PC-9 (cell line): Measurements from ENCODE around the gene RBMS3. TPM values are rescaled to one million over a fixed set of nuclear protein-coding genes. Genes with fewer than 3 reads are reported as not detected.

Experiments used
- BruUV-seq: library from RNA; stranded (reverse); fragments of 400-500 nt; replicated peaks from 2 replicates; lab custom pipeline; 2021; lab: Mats Ljungman, UMichigan
- CTCF ChIA-PET: fragments of 300-600 bp; sonication (Branson Sonifier 250); formaldehyde crosslinking; loops from one replicate; lab custom pipeline; 2022; ENCODE audit warnings: antibody characterized with exemption; lab: Charles Lee
- POLR2A ChIA-PET: fragments of 300-600 bp; sonication (Branson Sonifier 250); formaldehyde crosslinking; loops from one replicate; lab custom pipeline; 2022; ENCODE audit warnings: antibody characterized with exemption; ENCODE audit not compliant: unreplicated experiment; lab: Charles Lee
- DNase-seq, 2 experiments: peaks; one replicate each; pipeline versions ENCODE4 v3.0.0 to v3.0.0-alpha.2; 2015 to 2022; ENCODE audit warnings: mixed read lengths in 1 of 2
- H2AFZ ChIP-seq: fragments of 200-600 bp; sonication (generic); 2 replicates; pipeline ENCODE4 v1.8.1; 2017; ENCODE audit warnings: antibody characterized with exemption
- H3F3A ChIP-seq: fragments of 200-600 bp; sonication (generic); 2 replicates; pipeline ENCODE4 v1.8.1; 2017; ENCODE audit warnings: antibody characterized with exemption, mild to moderate bottlenecking, low read depth; ENCODE audit not compliant: insufficient read depth
- H3K27ac ChIP-seq: fragments of 200-600 bp; sonication (generic); 2 replicates; pipeline ENCODE4 v1.6.1; 2016; ENCODE audit warnings: mixed run types
- H3K27me3 ChIP-seq: fragments of 200-600 bp; sonication (generic); 2 replicates; pipeline ENCODE4 v1.6.1; 2016; ENCODE audit warnings: low read depth, mixed run types; ENCODE audit not compliant: insufficient read depth
- H3K36me3 ChIP-seq: fragments of 200-600 bp; sonication (generic); 2 replicates; pipeline ENCODE4 v1.6.1; 2016; ENCODE audit warnings: low read depth, mixed run types
- H3K4me1 ChIP-seq: fragments of 200-600 bp; sonication (generic); replicated peaks from 2 replicates; pipeline ENCODE4 v1.6.1; 2016; ENCODE audit warnings: mixed run types; ENCODE audit not compliant: insufficient read depth
- H3K4me2 ChIP-seq: fragments of 200-600 bp; sonication (generic); 2 replicates; pipeline ENCODE4 v1.6.1; 2017; ENCODE audit warnings: mixed run types
- H3K4me3 ChIP-seq: fragments of 200-600 bp; sonication (generic); 2 replicates; pipeline ENCODE4 v1.6.1; 2016; ENCODE audit warnings: mixed run types
- H3K79me2 ChIP-seq: fragments of 200-600 bp; sonication (generic); 2 replicates; pipeline ENCODE4 v1.6.1; 2017; ENCODE audit warnings: low read depth, mixed run types
- H3K9me2 ChIP-seq: fragments of 200-600 bp; sonication (generic); 2 replicates; pipeline ENCODE4 v1.8.1; 2017; ENCODE audit warnings: mild to moderate bottlenecking; ENCODE audit not compliant: insufficient read depth
- H3K9me3 ChIP-seq: fragments of 200-600 bp; sonication (generic); 2 replicates; pipeline ENCODE4 v1.8.1; 2016; ENCODE audit warnings: low read depth; ENCODE audit not compliant: insufficient read depth
- H4K20me1 ChIP-seq: fragments of 200-600 bp; sonication (generic); 2 replicates; pipeline ENCODE4 v1.8.1; 2017; ENCODE audit not compliant: insufficient read depth
- EZH2 ChIP-seq: fragments of 200-600 bp; sonication (generic); IDR thresholded peaks from 2 replicates; pipeline ENCODE4 v1.8.0; 2017; ENCODE audit warnings: antibody characterized with exemption, low read depth
- intact Hi-C: fragments of 100-400 bp; cut with micrococcal nuclease; formaldehyde crosslinking; loops from one replicate; pipeline ENCODE4 v1.10.0; 2022; ENCODE audit not compliant: unreplicated experiment
- total RNA-seq: library from RNA; stranded (reverse); gene quantifications from 2 replicates; pipeline ENCODE4 v1.2.3, GENCODE V29; 2021
- TF ChIP-seq, protein P1 (sequence below): fragments of 200-600 bp; sonication (generic); conservative IDR thresholded peaks from 2 replicates; pipeline ENCODE4 v1.6.1; 2017; ENCODE audit warnings: mixed run types, antibody characterized with exemption, mild to moderate bottlenecking, moderate library complexity

RBMS3 gene
- total RNA-seq, 1 experiment from 2014 or later, result 3.5 TPM

DNA sequence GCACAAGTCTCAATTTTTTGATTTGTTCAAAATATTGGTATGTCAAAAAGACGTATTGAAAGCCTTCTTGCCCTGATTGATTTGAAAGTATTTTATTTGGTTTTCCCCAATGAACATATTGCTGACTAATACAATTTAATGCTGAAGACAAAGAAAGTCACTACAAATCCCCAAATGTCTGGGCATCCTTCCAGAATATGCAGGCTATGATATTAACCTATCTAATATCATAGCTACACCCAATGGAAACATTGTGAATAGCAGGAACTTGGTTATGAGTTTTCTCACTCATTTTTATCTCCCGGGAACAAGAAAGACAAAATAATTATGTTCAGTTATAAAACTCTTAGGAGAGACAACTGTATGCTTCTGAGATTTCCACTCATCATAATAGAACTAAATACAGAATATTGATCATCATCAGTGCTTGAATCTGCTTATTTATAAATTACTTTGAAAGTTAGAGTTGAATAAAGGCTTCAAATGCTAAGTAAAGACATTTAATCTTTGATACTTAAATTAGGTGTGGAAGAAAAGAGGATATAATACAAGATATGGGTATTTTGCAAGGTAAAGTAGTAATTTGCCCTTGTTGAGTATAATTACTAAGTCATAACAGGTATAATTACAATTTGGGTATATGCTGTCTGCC, 483.9 kb downstream of the RBMS3 start:
- no peaks in the 10 kb centered on the region for H3K36me3 ChIP-seq
- H3K4me3 ChIP-seq, result no peak overlapping the region
- H3K9me3 ChIP-seq, result no peaks in the 10 kb centered on the region
- peak; percentile 11 to 43 for DNase-seq
- H3K27me3 ChIP-seq, result no peaks in the 10 kb centered on the region
- no peaks in the 10 kb centered on the region for H3F3A ChIP-seq
- no peaks in the 10 kb centered on the region for H4K20me1 ChIP-seq
- no peak overlapping the region for H3K27ac ChIP-seq
- H3K9me2 ChIP-seq, result 0 out of 2 replicates have a peak, but pooled peaks cover 4% of the 10 kb centered on the region
- H3K4me2 ChIP-seq, result no peak overlapping the region
- TF ChIP-seq, protein P1, sequence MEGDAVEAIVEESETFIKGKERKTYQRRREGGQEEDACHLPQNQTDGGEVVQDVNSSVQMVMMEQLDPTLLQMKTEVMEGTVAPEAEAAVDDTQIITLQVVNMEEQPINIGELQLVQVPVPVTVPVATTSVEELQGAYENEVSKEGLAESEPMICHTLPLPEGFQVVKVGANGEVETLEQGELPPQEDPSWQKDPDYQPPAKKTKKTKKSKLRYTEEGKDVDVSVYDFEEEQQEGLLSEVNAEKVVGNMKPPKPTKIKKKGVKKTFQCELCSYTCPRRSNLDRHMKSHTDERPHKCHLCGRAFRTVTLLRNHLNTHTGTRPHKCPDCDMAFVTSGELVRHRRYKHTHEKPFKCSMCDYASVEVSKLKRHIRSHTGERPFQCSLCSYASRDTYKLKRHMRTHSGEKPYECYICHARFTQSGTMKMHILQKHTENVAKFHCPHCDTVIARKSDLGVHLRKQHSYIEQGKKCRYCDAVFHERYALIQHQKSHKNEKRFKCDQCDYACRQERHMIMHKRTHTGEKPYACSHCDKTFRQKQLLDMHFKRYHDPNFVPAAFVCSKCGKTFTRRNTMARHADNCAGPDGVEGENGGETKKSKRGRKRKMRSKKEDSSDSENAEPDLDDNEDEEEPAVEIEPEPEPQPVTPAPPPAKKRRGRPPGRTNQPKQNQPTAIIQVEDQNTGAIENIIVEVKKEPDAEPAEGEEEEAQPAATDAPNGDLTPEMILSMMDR, result peak; percentile 62
- TF ChIP-seq EZH2, result no peak
- H2AFZ ChIP-seq, result no peak overlapping the region
- H3K4me1 ChIP-seq, result no peaks in the 10 kb centered on the region
- POLR2A ChIA-PET, result no interaction called here
- CTCF ChIA-PET, result interaction anchor here (0.6 kb wide), 2 partner anchors 1087 to 1097 kb away, joined by 3 to 5 read pairs; no protein-coding TSS in a partner anchor
- H3K79me2 ChIP-seq, result no peaks in the 10 kb centered on the region
- no TSS peak for BruUV-seq
- intact Hi-C loops, result loop anchor here (2.0 to 10.0 kb wide), 3 partner anchors 484 to 1097 kb away; partner anchors contain the start of gene RBMS3

DNA sequence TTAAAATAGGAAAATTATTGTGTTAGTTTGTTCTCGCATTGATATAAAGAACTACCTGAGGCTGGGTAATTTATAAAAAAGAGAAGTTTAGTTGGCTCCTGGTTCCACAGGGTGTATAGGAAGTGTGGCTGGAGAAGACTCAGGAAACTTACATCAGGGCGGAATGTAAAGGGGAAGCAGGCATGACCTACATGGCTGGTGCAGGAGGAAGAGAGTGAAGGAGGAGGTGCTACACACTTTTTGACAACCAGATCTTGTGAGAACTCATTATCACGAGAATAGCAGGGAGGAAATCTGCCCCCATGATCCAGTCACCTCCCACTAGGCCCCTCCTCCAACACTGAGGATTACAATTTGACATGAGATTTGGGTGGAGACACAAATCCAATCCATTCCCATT, 490.7 kb downstream of the RBMS3 start:
- POLR2A ChIA-PET, result no interaction called here
- TF ChIP-seq EZH2, result no peak
- TF ChIP-seq, protein P1, result no peak
- H3K9me3 ChIP-seq, result no peaks in the 10 kb centered on the region

DNA sequence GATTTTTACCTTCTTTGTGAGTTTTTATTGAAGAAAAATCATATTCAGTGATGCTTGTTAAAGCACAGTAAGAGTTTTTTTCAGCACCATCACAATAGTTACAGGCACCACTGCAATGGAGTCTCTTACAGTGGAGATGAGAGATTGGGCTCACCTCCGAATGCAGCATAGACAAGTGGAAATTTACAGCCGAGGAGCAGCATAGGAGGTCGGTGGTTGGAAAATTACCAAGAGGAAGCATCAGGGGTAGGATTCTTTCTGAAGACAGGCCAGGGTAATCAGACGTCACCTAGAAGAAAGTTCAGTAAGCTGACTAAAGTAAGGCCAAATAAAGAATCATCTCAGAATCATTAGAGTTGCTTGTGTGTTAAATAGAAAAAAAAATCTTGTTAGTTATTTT, 491.6 kb downstream of the RBMS3 start:
- TF ChIP-seq EZH2, result no peak
- TF ChIP-seq, protein P1, result no peak
- Histone ChIP-seq H3K9me2 (0 out of 2 replicates have a peak, but pooled peaks cover 4% of the 10 kb centered on the region), H3F3A (no peaks in the 10 kb centered on the region), H2AFZ (no peak overlapping the region), H3K79me2 (no peaks in the 10 kb centered on the region), H3K27ac (no peak overlapping the region), H3K4me3 (no peak overlapping the region), H3K9me3 (no peaks in the 10 kb centered on the region), H4K20me1 (no peaks in the 10 kb centered on the region), H3K27me3 (no peaks in the 10 kb centered on the region), H3K36me3 (no peaks in the 10 kb centered on the region), H3K4me2 (no peak overlapping the region), H3K4me1 (no peaks in the 10 kb centered on the region)
- DNase-seq, result no peak
- ChIA-PET CTCF (no interaction called here), POLR2A (no interaction called here)
- no TSS peak for BruUV-seq
- intact Hi-C loops, result loop anchor here (10.0 kb wide), 1 partner anchor 1308 kb away; no protein-coding TSS in a partner anchor

More for the DNA sequence above, 490.7 kb downstream of the RBMS3 start:
- no peak for DNase-seq
- intact Hi-C loops, result loop anchor here (10.0 kb wide), 1 partner anchor 1307 kb away; no protein-coding TSS in a partner anchor
- Histone ChIP-seq H3K4me2 (no peak overlapping the region), H3K27ac (no peak overlapping the region), H3F3A (no peaks in the 10 kb centered on the region), H3K4me1 (no peaks in the 10 kb centered on the region), H3K36me3 (no peaks in the 10 kb centered on the region), H3K4me3 (no peak overlapping the region), H3K9me2 (0 out of 2 replicates have a peak, but pooled peaks cover 4% of the 10 kb centered on the region), H3K79me2 (no peaks in the 10 kb centered on the region), H4K20me1 (no peaks in the 10 kb centered on the region), H2AFZ (no peak overlapping the region), H3K27me3 (no peaks in the 10 kb centered on the region)
- BruUV-seq, result no TSS peak
- CTCF ChIA-PET, result no interaction called here
